ENCODE results near the gene MTOR.
"Not testable (repeated sequence)": the region's sequence is repeated elsewhere in the genome, so short reads cannot be mapped to it uniquely, and the experiment has no call there.

The MTOR gene

GRCh38 chr1:11188381-11188780 is 74.0 kb downstream of the MTOR start:
- Histone ChIP-seq H3K4me3 (no peak overlapping the region), H3K27ac (peak overlapping the region in 2 of 21 experiments; percentile 24 to 67)

DNA sequence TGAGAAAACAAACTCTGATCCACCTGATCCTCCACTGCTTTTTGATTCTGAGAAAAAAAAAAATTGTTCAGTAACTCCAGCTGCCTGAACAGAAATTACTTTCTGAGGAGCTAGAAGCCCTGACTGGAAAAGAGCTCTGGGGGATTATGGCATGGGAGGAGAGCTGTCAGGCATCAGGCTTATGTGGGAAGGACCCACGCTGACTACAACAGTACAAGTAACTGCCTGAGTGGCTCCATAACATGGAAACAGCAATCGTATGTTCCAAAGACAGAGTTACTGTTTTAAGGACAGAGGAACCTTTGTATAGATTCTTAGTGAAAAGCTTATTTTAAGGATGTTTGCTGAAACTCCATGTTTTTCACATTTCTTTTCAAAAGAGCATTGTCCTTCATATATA is 74.4 kb downstream of the MTOR start:
- H3K27ac ChIP-seq = peak overlapping the region in 1 of 21 experiments; percentile 45
- no peak overlapping the region for H3K4me3 ChIP-seq

GRCh38 chr1:11187494-11187893 is 74.9 kb downstream of the MTOR start:
- H3K27ac ChIP-seq = peak overlapping the region in 1 of 21 experiments; percentile 45
- H3K4me3 ChIP-seq = no peak overlapping the region

DNA sequence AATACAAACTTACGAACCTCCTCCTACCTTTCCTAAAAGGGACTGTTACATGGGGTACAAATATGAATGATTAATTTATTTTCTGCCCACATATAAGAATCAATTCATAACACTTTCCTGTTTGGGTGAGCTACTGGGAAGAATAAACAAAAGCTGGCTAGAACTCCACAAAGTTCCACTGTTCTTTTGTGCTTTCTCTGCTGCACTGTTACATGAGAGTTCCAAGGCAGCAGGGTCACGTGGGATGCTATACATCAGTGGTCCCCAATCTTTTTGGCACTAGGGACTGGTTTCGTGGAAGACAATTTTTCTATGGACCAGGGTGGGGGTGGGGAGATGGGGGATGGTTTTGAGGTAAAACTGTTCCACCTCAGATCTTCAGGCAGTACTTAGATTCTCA is 75.4 kb downstream of the MTOR start:
- no peak overlapping the region for H3K4me3 ChIP-seq
- peak overlapping the region in 1 of 21 experiments; percentile 45 for H3K27ac ChIP-seq

DNA sequence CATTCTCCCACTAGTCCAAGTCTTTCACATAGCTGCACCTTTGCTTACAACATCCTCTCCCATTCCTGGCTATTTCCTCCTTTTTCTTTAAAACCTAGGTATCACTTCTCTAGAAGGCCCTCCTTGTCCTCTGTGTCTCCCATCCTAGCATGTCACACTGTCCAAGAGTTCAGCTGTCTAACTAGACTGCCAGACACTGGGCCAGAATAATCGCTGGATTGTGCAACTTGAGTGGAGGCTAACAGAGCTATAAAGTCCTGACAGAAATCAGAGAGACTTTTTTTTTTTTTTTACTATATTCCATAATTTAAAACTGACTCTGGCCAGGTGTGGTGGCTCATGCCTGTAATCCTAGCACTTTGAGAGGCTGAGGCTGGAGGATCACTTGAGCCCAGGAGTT is 77.4 kb downstream of the MTOR start:
- Histone ChIP-seq H3K27ac (no peak overlapping the region), H3K4me3 (no peak overlapping the region)

- Histone ChIP-seq H3K4me3 (no peak overlapping the region), H3K27ac (no peak overlapping the region)
Observed at GRCh38 chr1:11182884-11183283, 79.5 kb downstream of the MTOR start.

GRCh38 chr1:11180342-11180744 is 82.0 kb downstream of the MTOR start:
- Histone ChIP-seq H3K4me3 (no peak overlapping the region), H3K27ac (peak overlapping the region in 2 of 21 experiments; percentile 3 to 14)

DNA sequence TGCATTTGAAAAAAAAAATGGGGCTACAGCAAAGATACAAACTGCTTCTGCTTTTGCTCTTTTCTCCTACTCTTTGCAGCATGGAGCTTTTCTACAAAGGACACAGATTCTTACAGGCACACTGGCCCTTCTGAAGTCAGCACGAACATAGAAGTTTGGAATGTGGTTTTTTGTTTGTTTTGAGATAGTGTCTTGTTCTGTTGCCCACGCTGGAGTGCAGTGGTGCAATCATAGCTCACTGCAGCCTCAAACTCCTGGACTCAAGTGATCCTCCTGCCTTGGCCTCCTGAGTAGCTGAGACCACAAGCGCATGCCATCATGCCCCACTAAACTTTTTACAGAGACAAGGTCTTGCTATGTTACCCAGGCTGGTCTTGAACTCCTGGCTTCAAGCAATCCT is 82.6 kb downstream of the MTOR start:
- not testable (repeated sequence) for H3K4me3 ChIP-seq, H3K27ac ChIP-seq

- Histone ChIP-seq H3K4me3 (no peak overlapping the region), H3K27ac (no peak overlapping the region)
Observed at GRCh38 chr1:11179125-11179524, 83.2 kb downstream of the MTOR start.

GRCh38 chr1:11178021-11179015 is 84.0 kb downstream of the MTOR start:
- H3K27ac ChIP-seq = no peak overlapping the region
- no peak overlapping the region for H3K4me3 ChIP-seq

DNA sequence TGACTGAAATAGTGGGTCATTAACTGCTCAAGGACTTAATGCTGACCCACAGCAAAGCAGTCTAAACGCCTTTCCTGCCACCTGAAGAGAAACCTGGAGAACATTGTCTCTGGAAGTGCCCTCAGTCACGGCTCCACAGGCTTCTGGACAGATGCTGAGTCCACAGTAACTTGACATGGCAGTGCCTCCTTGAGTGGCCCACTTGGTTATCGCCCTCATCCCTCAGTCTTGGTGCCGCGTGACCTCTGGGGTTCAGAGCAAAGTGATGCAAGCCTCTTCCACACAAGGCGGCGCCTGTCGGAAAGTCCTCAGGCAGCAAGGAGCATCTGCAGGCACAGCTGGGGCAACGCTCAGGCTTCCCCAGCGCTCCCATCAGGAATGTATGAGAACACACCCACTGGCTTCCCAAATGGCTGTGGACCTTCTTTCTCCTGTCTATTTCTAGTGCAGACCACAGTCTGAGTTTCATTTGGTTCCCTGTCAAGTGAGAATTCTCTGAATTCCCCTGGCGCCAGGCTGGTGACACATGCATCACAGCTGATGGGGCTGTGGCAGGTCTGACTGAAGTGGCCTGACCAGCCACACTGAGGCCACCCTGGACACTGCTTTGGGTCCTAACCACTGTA is 86.2 kb downstream of the MTOR start:
- peak overlapping the region in 1 of 21 experiments; percentile 51 for H3K27ac ChIP-seq

DNA sequence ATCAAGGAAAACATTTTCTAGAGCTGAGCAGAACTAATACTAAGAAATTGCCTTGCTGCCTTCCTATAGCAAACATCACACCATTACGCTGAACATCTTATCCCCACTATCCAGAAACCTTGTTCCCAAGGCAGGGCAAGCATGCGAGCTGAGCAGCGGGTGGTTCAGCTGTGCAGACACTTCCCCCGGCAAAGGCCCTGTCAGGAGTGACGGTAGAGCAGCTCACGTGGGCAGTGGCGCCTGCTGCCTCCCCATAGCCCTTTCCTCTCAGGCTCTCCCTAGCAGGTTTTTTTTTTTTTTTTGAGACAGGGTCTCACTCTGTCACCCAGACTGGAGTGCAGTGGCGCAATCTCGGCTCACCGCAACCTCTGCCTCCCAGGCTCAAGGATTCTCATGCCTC is 86.9 kb downstream of the MTOR start:
- Histone ChIP-seq H3K27ac (no peak overlapping the region), H3K4me3 (no peak overlapping the region)

More for the DNA sequence above, 86.2 kb downstream of the MTOR start:
- no peak overlapping the region for H3K4me3 ChIP-seq

DNA sequence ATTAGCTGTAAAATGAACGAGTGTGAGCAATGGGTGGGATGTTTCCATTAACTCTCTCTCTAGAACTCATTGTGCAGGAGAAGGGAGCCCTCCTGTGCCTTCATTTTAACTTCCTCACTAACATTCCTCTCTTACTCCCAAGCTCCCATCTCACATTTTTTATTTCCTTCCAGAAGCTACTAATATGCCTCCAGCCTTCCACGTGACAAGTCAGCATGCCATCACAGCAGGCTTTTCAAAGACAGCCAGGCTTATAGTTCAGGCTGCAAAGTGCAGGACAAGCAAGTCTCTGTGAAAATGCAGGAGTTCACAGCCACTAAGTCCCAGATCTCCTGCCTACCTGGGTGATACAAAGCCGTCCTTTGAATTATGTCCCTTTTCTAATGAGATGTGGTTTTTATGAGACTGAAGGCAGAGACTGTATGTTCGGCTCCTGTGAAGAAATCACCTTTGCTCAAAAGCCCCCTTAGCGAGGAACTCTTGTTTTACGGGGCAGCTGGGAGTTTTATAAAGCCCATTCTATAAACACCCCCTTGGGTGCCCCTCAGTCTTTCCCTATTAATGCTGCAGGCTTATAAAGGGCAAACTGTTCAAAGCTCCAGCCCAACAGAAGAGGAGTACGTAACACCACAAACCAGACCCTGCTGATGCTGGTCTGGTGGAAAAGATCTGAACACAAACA is 87.9 kb downstream of the MTOR start:
- no peak overlapping the region for H3K4me3 ChIP-seq
- H3K27ac ChIP-seq = peak overlapping the region in 1 of 21 experiments; percentile 30

- H3K4me3 ChIP-seq = no peak overlapping the region
- H3K27ac ChIP-seq = no peak overlapping the region
Observed at GRCh38 chr1:11170102-11170501, 92.2 kb downstream of the MTOR start.

DNA sequence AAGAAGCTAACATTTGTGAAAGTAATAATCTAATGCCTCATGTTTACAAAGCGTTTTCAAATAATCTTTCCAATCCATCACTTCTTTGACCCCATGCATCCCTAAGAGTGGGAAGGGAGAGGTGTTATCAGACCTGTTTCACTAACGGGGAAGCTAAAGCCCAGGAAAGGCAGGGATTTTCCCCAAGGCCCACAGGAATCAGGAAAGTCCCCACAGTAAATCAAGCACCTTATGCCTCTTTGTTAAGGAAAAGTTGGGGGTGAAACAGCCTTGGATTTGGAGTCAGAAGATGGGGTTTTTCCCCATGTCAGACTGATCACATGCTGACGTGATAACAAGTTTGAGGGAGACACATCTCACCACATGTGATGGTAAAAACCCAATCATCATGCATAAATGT is 93.1 kb downstream of the MTOR start:
- no peak overlapping the region for H3K27ac ChIP-seq
- H3K4me3 ChIP-seq = no peak overlapping the region

- no peak overlapping the region for H3K4me3 ChIP-seq
- H3K27ac ChIP-seq = no peak overlapping the region
Observed at GRCh38 chr1:11168731-11169130, 93.6 kb downstream of the MTOR start.

- not testable (repeated sequence) for H3K27ac ChIP-seq
Observed at GRCh38 chr1:11166744-11167143, 95.6 kb downstream of the MTOR start.

DNA sequence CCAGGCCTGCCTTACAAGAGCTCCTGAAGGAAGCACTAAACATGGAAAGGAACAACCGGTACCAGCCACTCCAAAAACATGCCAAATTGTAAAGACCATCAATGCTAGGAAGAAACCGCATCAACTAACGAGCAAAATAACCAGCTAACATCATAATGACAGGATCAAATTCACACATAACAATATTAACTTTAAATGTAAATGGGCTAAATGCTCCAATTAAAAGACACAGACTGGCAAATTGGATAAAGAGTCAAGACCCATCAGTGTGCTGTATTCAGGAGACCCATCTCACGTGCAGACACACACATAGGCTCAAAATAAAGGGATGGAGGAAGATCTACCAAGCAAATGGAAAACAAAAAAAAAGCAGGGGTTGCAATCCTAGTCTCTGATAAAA is 99.6 kb downstream of the MTOR start:
- H3K27ac ChIP-seq, H3K4me3 ChIP-seq: not testable (repeated sequence)

More at GRCh38 chr1:11166744-11167143, 95.6 kb downstream of the MTOR start:
- not testable (repeated sequence) for H3K4me3 ChIP-seq

GRCh38 chr1:11158720-11159321 is 103.5 kb downstream of the MTOR start:
- H3K4me3 ChIP-seq = no peak overlapping the region
- H3K27ac ChIP-seq = peak overlapping the region in 11 of 21 experiments; percentile 3 to 78 (median 40)

DNA sequence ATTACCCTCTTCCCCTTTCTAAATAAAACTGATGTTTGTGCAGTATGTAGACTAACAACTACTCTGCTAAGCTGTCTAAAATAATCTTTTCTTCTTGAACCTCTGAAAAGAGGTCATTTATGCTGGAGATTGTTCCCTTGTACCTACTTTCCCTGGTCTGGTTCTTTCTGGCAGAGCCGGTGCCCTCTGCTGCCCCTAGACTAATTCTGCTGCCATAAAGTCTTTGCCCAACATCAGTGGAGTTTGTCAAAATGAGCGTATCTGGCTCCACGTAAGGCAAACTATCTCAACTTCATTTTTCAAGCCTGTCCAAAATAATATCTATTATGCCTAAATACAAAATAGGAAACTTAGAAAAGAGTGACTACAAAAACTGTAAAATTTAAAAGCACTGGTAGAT is 104.1 kb downstream of the MTOR start:
- Histone ChIP-seq H3K4me3 (no peak overlapping the region), H3K27ac (peak overlapping the region in 15 of 21 experiments; percentile 9 to 78 (median 52))

Data from skin epidermis (tissue), 12 donors.